GM03348 (cell line): ENCODE data around the gene PEX16.
A peak's percentile ranks its signal among the peaks of the same experiment; 100 is the strongest.

Experiments
- DNase-seq: peaks from one replicate; pipeline ENCODE4 v3.0.0; 2012; ENCODE audit warnings: low spot score

The PEX16 gene

DNA sequence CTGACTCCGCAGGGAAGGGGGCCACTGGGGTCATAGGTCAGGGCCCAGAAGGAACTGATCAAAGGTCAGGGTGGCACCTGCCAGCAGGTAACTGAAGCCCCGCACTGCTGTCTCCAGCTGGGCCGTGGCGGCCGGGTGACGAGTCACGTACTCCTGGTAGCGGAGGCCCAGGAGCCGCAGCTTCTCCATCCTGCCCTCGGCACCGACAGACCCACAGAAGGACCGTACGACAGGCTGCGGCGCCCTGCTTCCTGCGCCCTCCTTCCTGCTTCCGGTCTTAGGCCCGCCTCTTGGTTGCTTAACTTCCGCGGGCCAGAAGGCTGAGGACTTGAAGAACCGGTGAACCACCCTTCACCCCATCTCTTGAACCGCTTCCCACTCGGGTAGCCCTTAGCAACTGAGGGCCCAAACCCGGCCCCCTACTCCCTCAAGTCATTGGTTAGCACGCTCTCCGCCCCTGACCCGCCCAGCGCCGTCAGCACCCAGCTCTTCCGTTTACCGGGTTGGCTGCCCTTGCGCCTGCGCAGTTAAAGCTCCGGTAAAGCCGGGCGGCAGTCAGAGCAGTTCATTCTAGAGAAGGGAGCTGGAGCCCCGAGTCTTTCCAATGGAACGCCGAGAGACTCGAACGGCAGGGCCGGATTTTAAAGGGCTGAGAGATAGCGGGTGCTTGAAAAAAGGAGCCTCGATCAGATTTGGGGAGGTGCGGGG, at the start of gene PEX16:
Gene PEX16, minus strand, starts transcription at position 255 of the 708 bp plus-strand sequence. Its CDS starts 66 bp downstream, at position 189.
- DNase-seq: peak; percentile 99

DNA sequence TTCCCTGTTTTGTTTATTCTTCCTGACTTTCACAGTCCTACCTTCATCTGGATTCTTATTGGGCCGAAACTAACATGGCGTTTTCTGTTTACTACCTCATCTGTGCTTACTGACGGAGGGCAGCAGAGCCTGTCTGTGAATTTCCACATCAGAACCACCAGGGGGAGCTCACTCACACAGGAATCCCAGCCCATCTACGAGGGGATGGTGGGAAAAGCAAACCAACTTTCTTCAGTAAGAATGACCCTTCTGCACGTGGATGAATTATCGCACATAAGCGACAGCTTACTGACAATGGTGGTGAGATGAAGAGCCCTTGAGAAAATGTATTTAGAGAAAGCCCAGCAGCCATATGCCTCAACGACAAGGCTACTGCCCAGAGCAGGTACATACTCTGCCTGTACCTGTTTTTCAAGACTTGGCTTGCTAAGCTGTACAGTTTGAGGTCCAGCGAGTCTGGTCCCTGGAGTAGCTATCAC, 47.3 kb upstream of the PEX16 start:
- peak; percentile 87 for DNase-seq

DNA sequence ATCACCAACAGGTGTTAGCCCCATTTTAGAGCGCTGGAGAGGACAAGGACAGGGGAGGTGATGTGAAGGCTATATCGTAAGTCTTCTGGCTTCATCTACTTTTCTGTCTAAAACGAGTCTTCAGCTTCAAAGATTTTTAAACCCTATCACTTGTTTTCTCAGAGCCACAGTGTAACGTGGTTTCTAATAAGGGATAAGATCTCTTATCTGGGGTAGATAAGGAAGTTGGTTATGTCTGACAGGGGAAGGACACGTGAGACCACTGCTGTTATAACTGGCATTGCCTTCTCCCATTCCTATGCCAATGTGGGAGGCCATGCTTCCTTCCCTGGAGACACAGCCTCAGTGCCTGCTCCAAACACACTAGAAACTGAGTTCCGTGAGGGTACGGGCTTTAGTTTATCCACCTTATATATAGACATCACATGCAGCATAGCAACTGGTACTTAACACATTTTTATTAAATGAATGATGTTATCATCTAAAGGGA, 44.1 kb upstream of the PEX16 start:
- no peak for DNase-seq

DNA sequence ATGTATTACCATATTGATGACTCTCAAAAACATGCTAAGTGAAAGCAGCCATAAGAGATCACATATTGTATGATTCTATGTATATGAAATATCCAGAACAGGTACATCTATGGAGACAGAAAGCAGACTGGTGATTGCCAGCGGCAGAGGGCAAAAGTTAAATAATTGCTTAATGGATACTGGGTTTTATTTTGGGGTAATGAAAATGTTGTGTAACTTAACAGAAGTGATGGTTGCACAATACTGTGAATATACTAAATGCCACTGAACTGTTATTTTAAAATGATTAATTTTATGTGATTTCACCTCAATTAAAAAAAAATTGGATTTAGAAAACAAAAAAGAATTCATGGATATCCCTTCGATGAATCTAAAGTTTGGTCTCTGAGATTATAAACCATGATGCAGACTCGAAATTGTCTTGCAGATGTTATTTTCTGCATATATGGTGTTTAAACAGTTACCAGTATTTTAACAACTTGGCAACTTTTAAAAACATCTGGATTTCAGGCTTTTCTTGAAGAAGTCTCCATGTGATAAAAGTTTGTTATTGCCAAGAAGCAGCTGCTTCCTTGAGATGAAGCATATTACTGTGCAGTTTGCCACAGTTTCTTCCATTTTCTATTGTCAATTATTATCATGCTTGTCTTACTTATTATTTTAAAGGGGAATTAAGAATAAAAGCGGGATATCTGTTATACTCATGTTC, 42.9 kb upstream of the PEX16 start:
- peak; percentile 31 for DNase-seq

DNA sequence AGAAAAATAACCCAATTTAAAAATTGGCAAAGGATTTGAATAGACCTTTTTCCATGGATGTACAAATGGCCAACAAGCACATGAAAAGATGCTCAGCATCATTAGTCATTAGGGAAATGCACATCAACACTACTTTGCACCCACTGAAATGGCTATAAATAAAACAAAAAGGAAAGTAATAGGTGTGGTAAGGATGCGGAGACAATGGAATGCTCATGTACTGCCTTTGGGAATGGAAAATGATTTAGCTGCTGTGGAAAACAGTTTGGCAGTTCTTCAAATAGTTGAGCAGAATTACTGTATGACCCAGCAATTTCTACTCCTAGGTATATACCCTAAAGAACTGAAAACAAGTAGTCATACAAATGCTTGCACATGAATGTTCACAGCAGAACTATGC, 42.2 kb upstream of the PEX16 start:
- peak; percentile 54 for DNase-seq

DNA sequence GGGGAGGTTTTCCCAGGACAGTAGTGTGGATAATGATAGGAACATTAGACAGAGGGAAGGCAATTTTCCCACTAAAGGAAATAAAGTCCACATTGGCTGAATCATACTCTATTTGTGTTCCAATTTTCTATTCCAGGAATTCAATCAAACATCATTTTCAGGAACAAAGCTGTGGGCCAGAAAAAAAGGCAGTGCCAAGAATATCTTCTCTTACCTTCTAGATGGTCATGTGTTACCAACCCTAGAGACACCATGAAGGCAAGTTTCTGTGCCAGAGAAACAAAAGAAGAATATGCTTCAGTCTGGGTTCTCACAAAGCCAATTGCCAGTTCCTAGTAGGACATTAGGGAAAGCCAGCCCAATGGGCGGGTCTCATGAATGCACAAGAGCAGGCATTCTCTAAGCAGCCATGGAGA, 32.3 kb upstream of the PEX16 start:
- no peak for DNase-seq

DNA sequence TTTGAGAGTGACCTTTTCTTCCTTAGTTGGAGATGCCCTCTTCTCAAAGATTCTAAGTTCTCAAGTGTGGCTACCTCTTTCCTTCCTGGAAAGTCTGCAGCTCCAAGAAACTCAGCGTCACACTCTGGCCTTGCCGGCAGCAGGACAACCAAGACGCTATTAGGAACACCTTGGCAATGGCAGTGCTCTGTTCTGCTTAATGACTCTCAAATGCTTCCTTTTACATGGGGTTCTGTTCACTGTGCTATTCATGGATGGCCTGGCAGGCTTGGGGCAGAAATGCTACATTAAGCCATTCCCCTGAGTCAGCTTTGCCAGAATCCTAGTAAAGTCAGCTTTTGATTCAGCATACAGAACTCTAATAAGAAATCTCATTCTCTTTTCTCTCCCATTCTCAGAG, 30.7 kb upstream of the PEX16 start:
- no peak for DNase-seq

DNA sequence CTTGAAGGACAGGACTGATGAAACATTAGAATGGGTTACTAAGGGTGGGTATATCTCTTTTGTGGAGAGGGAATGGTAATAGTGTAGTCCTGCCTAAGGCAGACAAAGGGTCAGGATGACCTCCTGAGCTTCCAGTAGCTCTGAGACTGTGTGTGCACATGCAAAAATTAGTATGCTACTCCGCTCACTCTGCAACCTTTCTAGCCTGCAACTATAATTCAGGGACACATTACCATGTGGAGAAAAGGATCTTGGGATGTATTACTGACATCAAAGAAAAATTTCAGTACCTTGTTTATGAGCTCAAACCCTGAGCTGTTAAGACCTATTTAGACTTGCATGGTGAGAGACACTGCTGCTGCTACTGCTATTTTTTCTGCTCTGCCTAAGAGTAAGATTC, 30.2 kb upstream of the PEX16 start:
- no peak for DNase-seq

DNA sequence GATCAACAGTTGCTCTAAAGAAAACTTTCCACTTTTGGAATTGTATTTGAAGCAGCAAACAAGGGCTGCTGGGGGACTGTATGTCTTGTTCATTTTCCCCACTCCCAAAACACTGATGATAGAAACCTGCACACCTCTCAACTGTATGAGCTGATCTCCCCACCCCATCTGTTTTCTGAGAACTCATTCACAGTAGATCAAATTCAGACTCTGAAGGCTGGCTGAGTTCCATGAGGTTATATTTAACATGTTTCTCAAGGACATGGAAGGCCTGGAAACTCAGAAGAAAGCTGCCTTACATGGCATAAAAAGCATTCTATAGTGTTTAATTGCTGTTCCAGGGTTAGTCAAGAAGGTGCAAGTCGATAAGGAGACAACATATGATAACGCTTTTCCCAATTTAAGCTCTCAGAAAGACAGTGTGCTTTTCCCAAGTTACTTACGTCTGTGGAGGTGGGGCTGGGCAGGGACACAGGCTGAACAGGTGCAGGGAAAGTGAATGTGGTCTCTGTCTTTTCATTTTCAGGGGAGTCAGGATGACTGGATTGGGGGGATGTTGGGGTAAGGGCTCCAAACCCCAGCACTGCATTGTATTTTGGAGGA, 27.8 kb upstream of the PEX16 start:
- DNase-seq: no peak

DNA sequence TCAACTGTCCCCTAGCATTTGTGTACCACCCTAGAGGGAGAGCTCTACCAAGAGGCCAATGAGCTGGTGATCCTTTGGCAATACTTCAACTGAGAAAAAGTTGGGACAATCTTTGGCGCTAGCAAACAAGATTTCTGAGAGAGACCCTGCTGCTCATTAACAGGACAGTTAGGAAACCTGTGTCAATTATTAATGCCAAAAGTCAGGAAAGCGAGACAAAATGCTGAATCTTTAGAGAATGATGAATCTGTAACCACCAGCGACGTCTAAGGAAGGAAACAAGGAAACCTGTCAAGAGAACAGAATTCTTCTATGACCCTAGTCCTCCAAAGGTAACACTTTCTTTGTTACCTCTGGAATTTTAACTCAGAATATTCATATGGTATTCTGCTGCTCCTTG, 24.7 kb upstream of the PEX16 start:
- DNase-seq: no peak

DNA sequence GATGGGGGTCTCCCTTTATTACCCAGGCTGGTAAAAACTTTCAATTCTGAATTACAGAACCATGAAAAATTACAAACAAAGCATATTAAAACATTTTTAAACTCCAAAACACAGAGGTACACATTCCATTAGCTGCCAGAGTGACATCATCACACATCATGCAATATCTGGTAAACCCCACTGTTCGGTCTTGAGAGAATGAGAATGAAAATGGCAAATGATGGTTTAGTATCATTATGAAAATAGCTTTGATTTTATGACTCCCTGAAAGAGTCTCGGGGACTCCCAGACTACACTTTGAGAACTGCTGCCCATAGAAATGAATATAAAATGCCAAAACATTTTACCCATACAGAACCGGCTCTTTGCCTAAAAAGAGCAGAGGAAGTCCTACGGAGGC, 23.6 kb upstream of the PEX16 start:
- no peak for DNase-seq

DNA sequence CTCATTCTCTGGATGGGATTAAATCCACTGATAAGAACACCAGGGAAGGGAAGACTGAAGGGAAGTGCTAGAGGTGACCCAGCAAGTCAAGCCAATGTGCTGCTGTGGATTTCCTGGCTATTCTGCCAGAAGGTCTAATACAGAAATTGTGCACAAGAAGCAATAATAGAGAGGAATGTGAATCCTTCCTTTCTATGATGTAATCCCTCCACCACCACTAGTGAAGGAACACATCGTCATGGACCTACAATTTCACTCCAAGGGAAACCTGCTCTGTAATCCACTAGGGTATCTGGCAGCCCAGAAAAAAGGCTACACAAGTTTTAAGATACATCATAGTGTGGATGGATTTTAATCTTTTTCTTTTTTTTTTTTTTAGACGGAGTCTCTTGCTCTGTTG, 22.2 kb upstream of the PEX16 start:
- peak; percentile 45 for DNase-seq

DNA sequence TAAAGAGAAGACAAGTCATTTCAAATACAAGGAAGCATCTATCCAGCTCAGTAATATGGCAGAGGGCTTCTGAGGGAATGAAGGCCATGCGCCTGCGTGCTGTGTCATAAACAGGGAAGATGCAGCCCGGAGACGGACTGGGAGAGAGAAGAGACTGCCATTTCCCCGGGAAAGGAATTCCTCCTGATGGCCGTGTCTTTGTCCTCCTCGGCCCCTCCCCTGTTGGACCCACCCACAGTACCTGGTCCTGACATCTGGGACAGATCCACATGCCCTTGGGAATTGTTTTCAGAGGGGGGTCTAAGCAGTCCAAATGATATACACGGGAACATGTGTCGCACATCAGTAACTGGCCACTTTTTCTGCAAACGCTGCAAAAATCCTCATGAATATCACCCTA, 20.2 kb upstream of the PEX16 start:
- no peak for DNase-seq

DNA sequence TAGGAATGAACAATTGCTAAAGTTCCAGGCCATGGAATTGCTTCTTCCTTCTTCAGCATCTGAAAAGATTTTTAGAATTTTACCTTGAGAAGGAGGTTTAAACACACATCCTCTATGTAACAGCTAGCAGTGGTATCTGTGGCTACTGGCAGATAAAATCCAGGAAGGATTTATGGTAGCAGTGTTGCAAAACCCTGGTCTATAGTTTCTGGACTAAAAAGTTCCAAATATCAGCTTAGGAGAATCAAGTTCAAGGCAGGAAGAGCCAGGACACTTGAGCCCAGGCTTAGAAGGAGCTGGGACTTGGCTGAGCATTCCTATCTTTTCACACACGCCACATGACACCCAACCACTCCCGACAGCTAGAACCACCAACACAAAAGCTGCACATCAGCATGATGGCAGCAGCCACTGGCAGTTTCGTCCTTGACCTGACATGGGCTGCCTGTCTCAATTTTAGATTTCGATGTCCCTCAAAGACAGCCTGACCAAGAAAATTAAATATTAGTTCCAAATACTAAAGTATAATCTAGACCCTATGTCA, 18.9 kb upstream of the PEX16 start:
- DNase-seq: no peak

DNA sequence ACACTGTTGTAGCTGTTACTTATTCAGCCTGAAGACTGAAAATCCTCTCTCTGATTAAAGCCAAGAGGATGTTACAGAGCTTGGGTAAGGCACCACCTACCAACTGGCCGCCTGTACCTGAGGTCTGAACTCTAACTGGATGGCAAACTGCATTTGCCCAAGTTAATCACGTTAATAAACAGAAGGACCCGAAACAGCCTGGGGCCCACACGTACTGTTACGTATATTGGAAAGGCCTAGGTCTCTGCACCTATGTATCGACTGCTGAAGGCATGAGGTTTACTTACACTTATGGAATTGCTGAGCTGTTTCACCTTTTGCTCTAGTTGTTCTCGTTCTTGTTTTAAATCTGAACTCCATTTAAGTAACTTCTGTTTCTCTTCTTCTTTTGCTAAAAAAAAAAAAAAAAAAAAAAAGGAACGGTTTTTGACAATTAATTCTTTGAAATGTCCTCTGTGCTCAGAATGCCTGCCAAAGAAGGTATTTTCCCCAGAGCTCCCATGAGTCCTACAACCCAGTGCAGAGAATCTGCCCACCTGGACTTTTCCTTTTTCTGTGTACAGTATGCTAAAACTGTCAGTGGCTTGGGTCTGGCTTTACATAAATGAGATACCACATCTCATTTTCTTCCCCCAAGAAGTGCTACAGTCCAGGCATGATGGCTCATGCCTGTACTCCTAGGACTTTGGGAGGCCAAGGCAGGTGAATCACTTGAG, 17.8 kb upstream of the PEX16 start:
- no peak for DNase-seq

DNA sequence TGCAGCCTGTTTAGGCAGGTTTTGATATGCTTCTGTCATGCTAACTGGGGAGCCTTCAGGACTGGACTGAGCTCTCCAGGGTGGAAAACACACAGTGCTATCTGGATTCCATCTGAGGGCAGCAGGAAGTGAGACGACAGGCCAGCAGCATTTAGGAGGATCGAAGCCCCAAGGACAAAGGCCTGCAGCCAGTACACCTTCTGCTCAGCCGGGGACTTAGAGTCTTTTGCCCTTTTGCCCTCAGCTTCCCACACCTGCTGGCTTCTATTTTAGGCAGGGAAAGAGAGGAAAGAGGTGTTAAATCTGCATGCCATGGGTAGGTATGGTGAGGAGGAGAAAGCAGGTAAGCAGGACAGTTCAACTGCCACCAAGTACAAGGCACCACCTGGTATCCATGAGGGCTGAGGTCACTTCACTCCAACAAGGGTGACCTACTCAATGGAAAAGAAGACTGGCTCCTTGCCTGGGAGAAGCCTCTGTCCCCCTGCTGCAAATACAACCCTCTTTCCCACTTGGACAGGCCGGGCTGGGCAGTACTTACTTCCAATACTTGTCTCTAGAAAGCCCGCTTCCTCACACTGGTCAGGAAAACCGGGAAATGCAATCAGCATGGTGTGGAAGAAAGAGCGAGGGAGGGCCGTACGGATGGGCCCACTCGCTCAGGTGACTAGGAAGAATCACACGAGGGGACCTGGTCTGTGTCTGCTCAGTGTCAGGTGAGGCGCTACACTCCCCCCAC, 17.1 kb upstream of the PEX16 start:
- no peak for DNase-seq

DNA sequence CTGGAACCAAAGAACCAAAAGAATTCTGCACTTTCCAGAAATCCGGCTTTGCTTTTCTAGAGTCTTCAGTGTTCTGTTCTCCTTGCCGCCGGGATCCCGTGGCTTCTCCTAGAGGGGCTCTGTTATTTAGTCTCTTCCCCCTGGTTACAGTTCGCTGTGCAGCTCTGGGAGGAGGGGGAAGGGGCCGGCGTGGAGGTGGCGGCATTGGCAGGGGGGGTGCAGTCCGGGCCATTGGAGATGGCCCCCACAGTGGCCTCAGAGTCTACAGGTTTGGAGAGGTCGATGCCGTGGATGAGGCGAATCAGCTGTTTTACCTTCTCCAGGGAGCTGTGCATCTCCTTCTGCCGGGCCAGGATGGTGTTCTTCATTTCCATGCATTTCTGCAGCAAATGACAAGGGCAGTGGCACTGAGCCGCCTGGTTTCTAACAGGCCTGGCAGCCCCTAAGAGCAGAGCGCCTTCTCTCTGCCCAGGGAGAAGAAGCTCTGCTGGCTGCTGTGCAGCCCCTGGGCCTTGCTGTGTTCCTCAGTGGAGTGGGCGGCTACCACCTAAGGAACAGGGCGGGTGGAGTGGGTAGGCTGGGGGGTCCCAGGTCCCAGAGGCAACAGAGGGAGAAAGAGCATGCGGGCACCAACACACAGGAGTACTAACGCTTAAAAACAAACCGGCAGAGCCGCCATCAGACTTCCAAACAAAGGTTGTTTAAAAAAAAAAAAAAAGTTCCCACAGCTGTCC, 16.3 kb upstream of the PEX16 start:
- no peak for DNase-seq

DNA sequence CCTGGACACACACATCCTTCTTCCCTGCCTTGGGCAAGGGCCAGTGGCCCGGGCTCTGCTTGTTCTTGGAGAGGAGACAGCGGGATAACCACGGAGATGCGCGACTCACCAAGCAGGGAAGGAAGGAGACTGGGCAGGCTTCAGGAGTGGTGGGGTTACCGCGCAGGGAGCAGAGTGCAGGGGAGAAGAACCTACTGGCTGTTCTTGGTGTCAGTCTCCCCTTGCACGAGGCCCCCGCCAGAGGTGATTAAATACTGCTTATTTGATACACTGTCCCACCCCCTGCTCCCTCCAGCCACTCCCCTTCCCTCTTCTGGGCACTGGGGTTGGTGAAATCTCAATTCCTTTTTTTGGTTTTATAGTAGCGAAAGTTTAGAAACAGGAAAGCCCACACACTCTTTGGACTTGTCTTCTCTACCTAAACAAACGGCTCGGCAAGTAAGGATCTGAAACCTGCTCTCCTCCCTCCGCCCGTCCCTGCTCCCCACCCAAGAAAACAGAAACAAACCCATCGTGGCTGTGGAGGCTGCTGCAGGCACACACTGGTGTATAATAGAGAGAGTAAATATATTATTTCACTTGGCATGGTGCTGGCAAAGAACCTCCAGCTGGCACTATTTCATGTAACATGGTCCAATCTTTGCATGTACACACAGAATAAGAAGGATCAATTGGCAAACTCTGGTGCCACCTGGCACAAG, 15.6 kb upstream of the PEX16 start:
- no peak for DNase-seq

DNA sequence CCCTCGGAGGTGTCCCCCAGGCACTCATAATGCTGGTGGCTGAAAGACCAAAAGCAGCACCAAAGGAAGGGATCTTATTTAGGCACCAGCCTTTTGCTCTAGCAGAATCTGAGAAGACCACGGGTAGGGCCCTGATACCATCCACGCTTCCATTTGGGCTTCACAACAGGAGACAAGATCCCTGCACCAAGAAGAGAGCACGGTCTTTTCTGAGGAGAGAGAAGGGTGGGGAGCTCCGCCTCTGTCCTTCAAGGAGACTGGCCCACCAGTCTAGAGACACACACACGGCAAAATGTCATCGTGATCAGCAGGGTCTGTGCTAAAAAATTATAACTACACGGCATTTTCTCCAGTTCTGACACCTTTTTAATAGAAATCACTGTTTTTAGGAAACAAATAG, 14.5 kb upstream of the PEX16 start:
- DNase-seq: no peak

DNA sequence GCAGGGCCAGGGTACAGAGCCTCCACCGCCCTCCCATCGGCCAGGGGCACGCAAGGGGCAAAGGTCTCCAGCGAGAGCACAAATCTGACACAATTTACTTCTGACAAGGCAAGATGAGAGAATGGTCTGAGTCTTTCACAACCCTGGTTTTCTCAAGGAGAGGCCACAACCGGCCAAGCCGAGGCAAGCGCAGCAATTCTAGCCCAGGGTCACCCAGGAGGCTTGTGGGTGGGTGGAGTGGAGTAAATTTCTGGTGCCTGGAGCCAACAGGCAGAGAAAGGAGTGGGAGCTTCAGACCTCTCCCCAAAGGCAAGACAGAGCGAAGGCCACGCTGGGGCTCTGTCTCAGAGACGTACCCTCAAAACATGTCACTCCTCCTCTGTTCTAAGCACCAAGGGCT, 14.1 kb upstream of the PEX16 start:
- no peak for DNase-seq
